DND-41 (cell line): Measurements from ENCODE around the gene COG7.

ENCODE experiments used
- ATAC-seq: fragments of 200-7000 bp; cut with Tn5 transposase; 3 replicates; pipeline ENCODE4 v1.9.1; 2021; ENCODE audit warnings: low read depth; ENCODE audit not compliant: insufficient read depth
- DNase-seq: peaks from one replicate; pipeline ENCODE4 v3.0.0-alpha.2; 2020
- H2AFZ ChIP-seq: 2 replicates; pipeline ENCODE4 v1.6.0; 2012; ENCODE audit warnings: low read depth, low read length
- H3K27ac ChIP-seq: 2 replicates; pipeline ENCODE4 v1.5.1; 2012; ENCODE audit warnings: low read length, inconsistent platforms
- H3K27me3 ChIP-seq: fragments of 200-600 bp; sonication (generic); 2 replicates; pipeline ENCODE4 v1.6.0; 2012; ENCODE audit warnings: low read length, mild to moderate bottlenecking, inconsistent platforms; ENCODE audit not compliant: insufficient read depth, poor library complexity
- H3K36me3 ChIP-seq: 2 replicates; pipeline ENCODE4 v1.5.1; 2012; ENCODE audit warnings: low read length, inconsistent platforms; ENCODE audit not compliant: insufficient read depth
- H3K4me1 ChIP-seq: 2 replicates; pipeline ENCODE4 v1.5.1; 2012; ENCODE audit warnings: mild to moderate bottlenecking, low read length; ENCODE audit not compliant: insufficient read depth
- H3K4me2 ChIP-seq: 2 replicates; pipeline ENCODE4 v1.6.0; 2012; ENCODE audit warnings: mild to moderate bottlenecking, moderate library complexity, low read length, inconsistent platforms; ENCODE audit not compliant: insufficient read depth
- H3K4me3 ChIP-seq, 2 experiments: fragments of 200-600 bp in 1 of 2; shearing (Covaris generic) in 1 of 2; 2 replicates each; pipeline ENCODE4 v1.5.1; 2012 to 2016; ENCODE audit warnings: inconsistent platforms in 2 of 2, low read length in 2 of 2, mild to moderate bottlenecking in 2 of 2, low read depth in 1 of 2, moderate library complexity in 1 of 2
- H3K79me2 ChIP-seq: 2 replicates; pipeline ENCODE4 v1.6.0; 2012; ENCODE audit warnings: low read length, inconsistent platforms; ENCODE audit not compliant: insufficient read depth
- H3K9ac ChIP-seq: 2 replicates; pipeline ENCODE4 v1.6.0; 2012; ENCODE audit warnings: low read depth, mild to moderate bottlenecking, inconsistent platforms, low read length, moderate library complexity
- H3K9me3 ChIP-seq: 2 replicates; pipeline ENCODE4 v1.5.1; 2012; ENCODE audit warnings: low read length, moderate library complexity, mild to moderate bottlenecking, inconsistent platforms; ENCODE audit not compliant: insufficient read depth, severe bottlenecking
- H4K20me1 ChIP-seq: 2 replicates; pipeline ENCODE4 v1.6.0; 2012; ENCODE audit warnings: low read length; ENCODE audit not compliant: insufficient read depth
- CTCF ChIP-seq: IDR thresholded peaks from 2 replicates; pipeline ENCODE4 v1.5.1; 2012; ENCODE audit warnings: borderline replicate concordance, low read length, moderate library complexity, mild to moderate bottlenecking; ENCODE audit not compliant: poor library complexity, severe bottlenecking; ENCODE audit errors: extremely low read depth
- EZH2 ChIP-seq: IDR thresholded peaks from 3 replicates; pipeline ENCODE4 v1.6.1; 2012; ENCODE audit warnings: borderline replicate concordance, low read depth, mild to moderate bottlenecking, moderate library complexity, low read length, inconsistent platforms; ENCODE audit not compliant: severe bottlenecking

Gene COG7

GRCh38 chr16:23476289-23476688 is 23.3 kb upstream of the COG7 start:
- Histone ChIP-seq H3K27me3 (no peaks in the 10 kb centered on the region), H3K27ac (no peak overlapping the region), H4K20me1 (no peaks in the 10 kb centered on the region), H2AFZ (no peak overlapping the region), H3K4me3 (no peak overlapping the region), H3K36me3 (no peaks in the 10 kb centered on the region), H3K4me1 (no peaks in the 10 kb centered on the region), H3K9me3 (no peaks in the 10 kb centered on the region), H3K9ac (no peak overlapping the region), H3K4me2 (no peak overlapping the region), H3K79me2 (no peaks in the 10 kb centered on the region)
- TF ChIP-seq CTCF = no peak
- TF ChIP-seq EZH2 = no peak
- ATAC-seq (no peak), DNase-seq (no peak)

GRCh38 chr16:23469814-23470213 is 16.8 kb upstream of the COG7 start:
- TF ChIP-seq EZH2 = no peak
- DNase-seq (no peak), ATAC-seq (no peak)
- Histone ChIP-seq H3K36me3 (no peaks in the 10 kb centered on the region), H3K4me1 (no peaks in the 10 kb centered on the region), H3K4me3 (no peak overlapping the region), H3K27me3 (no peaks in the 10 kb centered on the region), H3K9ac (no peak overlapping the region), H3K27ac (no peak overlapping the region), H2AFZ (no peak overlapping the region), H3K4me2 (no peak overlapping the region), H4K20me1 (no peaks in the 10 kb centered on the region), H3K9me3 (no peaks in the 10 kb centered on the region), H3K79me2 (no peaks in the 10 kb centered on the region)

DNA sequence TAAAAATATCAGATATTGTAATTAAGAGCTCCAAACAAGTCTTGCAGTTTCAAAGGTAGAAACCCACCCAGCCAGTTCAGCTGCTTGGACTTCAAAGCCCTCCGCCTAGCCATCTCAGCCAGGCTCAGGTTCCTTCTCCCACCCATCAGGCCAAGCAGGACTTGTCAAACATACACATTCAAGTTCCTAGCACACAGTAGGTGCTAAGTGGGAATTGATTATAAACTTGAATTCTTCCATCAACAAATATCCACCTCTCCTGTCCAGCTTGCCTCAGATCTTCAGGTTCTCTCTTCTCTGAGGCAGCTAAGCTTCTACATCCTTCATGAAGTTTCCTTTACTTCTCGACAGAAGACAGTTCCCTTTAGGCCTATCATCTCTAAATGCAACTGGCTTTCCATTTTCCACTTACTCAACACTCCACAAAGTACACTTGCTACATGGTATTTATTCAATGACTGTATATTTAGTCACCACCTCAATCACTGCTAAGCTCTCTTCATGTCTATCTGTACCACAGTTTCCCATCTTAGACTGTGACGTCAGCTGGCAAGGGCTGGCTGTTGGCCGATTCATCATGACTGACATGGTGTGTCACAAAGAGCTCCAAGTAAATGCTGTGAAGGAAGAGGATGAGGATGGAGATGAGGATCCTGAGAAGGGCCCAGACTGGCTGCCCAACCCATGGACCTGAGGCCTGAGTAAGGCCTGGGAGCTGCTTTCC is 13.3 kb upstream of the COG7 start:
- no peaks in the 10 kb centered on the region for H3K79me2 ChIP-seq
- H4K20me1 ChIP-seq = no peaks in the 10 kb centered on the region
- no peaks in the 10 kb centered on the region for H3K27me3 ChIP-seq
- no peak overlapping the region for H3K4me3 ChIP-seq
- no peak overlapping the region for H3K4me2 ChIP-seq
- no peak overlapping the region for H3K9ac ChIP-seq
- no peak for ATAC-seq
- H3K4me1 ChIP-seq = no peaks in the 10 kb centered on the region
- H3K9me3 ChIP-seq = no peaks in the 10 kb centered on the region
- DNase-seq = no peak
- no peak for TF ChIP-seq CTCF
- TF ChIP-seq EZH2 = no peak
- no peak overlapping the region for H3K27ac ChIP-seq
- H3K36me3 ChIP-seq = no peaks in the 10 kb centered on the region
- H2AFZ ChIP-seq = no peak overlapping the region

DNA sequence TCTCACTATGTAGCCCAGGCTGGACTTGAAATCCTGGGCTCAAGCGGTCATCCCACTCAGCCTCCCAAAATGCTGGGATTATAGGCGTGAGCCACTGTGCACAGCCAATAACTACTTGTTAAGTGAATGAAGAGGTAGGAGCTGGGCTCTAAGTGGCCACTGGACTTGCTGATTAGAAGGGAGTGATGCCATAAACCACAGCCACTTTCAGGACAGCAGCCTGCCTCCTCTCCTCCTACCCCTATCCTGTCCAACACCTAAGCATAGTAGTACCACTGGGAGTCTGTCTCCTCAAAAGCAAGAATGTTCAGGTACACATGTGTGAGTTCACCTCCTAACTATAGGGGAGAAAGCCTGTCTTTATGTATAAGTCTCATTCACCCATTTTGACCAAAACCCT is 12.2 kb upstream of the COG7 start:
- TF ChIP-seq CTCF (no peak), EZH2 (no peak)
- Histone ChIP-seq H3K79me2 (no peaks in the 10 kb centered on the region), H3K4me2 (no peak overlapping the region), H2AFZ (no peak overlapping the region), H3K9ac (no peak overlapping the region), H3K36me3 (no peaks in the 10 kb centered on the region), H3K27me3 (no peaks in the 10 kb centered on the region), H3K4me3 (no peak overlapping the region), H3K9me3 (no peaks in the 10 kb centered on the region), H3K27ac (no peak overlapping the region), H3K4me1 (no peaks in the 10 kb centered on the region), H4K20me1 (no peaks in the 10 kb centered on the region)
- no peak for ATAC-seq
- no peak for DNase-seq
